Right renal pelvis (tissue), 4 donors: ENCODE measurements around the gene CYGB. TPM values are rescaled to one million over a fixed set of nuclear protein-coding genes. Genes with fewer than 3 reads are reported as not detected.
"Not testable (repeated sequence)": the region's sequence is repeated elsewhere in the genome, so short reads cannot be mapped to it uniquely, and the experiment has no call there.

Experiments used
- DNase-seq, 4 donors: peaks; one replicate each; pipeline ENCODE4 v3.0.0-alpha.2; 2013; ENCODE audit warnings: low read depth in 4 of 4, low spot score in 3 of 4, missing footprints in 1 of 4
- polyA plus RNA-seq, 4 donors: library from polyadenylated mRNA; unstranded; fragments of 120-200 nt; gene quantifications; one replicate each; pipeline ENCODE4 v1.2.1, GENCODE V29; 2013; ENCODE audit not compliant: insufficient read length in 4 of 4

CYGB gene
- polyA plus RNA-seq, 4 donors: 15.1 to 17.4 (median 15.4) TPM

GRCh38 chr17:76525513-76525833, 12.0 kb downstream of the CYGB start:
- DNase-seq: not testable (repeated sequence)

GRCh38 chr17:76524598-76525512, 12.7 kb downstream of the CYGB start:
- DNase-seq: no peak

GRCh38 chr17:76523084-76524037, 14.1 kb downstream of the CYGB start:
- DNase-seq: no peak

DNA sequence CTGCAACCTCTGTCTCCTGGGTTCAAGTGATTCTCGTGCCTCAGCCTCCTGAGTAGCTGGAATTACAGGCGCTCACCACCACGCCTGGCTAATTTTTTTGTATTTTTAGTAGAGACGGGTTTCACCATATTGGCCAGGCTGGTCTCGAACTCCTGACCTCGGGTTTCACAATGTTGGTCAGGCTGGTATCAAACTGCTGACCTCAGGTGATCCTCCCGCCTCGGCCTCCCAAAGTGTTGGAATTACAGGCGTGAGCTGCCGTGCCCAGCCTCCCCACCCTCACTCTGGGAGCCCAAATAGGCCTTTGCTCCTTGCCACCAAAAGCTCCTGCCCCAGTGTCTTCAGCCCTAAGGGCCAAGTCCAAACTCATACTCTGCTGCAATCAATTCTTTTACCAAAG, 15.8 kb downstream of the CYGB start:
- DNase-seq: not testable (repeated sequence)

DNA sequence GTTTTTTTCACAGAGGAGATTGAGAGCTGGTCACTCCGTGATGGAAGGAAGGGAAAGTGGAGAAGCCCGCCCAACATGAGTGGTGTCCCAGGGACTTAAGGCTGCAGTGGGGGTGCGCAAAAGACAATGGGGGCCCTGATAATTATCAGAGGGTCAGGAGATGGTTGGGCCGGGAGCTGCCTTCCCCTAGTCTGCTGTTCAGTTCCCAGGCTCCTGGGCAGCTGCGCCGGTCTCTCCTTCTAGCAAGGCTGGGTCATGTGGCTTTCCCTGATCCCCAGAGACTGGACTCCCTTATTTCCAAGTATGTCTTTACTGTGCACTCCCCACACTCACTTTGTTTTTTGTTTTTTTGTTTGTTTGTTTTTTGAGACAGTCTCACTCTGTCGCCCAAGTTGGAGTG, 16.2 kb downstream of the CYGB start:
- no peak for DNase-seq

DNA sequence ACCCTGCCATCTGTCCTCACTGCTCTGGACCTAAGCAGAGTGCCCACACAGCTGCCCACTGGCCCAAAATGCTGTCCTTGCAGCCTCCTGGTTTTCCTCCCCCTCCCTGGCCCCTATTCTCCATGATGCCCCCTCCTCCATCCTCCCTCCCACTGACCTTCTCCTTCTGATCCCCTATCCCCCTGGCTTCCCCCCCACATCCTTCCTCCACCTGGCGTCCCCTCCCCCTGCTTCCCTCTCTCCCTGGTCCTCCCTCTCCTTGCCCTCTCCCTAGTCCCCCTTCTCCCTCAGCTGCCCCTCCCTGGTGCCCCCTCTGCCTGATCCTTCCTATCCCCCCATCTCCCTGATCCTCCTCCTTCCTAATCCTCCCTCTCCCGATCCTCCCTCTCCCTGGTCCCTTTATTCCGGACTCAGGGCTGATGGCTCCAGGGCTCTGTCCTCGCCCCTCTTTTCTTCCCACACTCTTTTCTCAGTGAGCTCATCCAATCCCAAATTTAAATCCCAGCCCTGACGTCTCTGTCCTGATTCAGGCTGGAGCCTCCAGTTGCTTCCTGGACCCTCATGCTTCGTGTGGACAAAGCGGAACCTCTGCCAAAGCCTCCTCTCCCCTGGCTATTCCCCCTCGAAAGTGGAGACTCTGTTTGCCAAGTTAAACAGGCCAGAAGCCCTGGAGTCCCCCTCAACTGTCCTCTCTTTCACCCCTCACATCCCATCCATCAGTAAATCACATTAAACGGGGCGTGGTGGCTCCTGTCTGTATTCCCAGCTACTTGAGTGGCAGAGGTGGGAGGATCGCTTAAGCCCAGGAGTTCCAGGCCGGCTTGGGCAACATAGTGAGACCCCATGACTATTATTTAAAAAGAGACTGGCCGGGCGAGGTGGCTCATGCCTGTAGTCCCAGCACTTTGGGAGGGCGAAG, 18.2 kb downstream of the CYGB start:
- DNase-seq: no peak

DNA sequence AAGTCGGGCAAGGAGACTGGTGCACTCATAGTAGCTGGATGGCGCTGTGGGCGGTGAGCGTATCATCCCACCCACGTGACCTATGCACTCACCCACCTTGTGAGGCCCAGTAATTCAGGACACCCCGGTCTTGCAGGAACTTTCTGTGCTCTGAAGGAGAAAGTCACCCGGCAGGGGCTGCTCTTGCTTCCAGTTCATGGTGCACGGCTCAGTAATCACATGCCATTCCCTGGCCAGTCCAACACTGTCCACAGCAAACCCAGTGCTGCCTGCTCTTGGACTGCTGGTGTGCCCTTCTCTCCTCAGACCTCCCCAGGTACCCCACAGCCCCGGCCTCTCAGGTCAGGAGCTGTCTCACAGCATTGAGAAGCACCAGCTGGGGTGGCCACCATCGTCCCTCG, 19.9 kb downstream of the CYGB start:
- no peak for DNase-seq

DNA sequence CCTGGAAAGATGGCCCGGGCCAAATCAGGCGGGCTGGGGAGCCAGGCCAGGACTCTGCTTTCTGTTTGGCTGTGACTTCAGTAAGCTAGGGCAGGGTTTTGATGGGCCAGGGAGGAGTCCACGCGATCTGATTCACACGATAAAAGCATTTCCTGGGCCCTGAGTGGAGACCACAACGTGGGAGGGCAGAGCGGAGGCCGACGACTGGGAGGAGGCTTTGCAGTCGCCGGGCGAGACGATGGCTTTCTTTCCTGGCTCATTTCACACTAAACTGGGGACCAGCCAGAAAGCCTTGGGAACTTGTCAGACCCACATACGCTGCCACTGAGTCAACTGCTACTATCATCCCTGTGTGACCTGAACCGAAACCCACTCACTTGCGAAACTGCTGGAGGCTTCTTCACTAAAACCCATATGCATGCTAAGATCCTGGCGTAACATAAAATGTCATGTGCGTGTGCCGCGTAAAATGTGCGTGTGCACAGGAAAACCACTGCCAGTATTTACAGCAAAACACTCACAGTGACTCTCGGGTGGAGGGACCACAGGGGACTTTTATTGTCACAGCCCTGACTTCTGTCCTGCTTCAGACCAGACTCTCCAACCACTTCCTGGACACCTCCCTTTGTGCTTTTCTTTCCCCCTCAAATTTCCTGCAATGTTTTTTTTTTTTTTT, 22.1 kb downstream of the CYGB start:
- DNase-seq: no peak

DNA sequence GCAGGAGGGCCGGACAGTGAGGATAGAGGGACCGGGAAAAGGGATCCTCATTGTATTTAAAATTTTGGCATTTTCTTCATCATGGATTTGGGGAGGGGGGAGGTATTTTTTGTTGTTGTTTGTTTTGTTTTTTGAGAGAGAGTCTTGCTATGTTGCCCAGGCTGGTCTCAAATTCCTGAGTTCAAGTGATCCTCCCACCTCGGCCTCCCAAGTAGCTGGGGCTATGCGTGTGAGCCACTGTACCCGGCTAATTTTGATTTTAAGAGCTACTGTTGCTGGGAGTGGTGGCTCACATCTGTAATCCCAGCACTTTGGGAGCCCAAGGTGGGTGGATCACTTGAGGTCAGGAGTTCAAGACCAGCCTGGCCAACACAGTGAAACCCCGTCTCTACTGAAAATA, 23.2 kb downstream of the CYGB start:
- not testable (repeated sequence) for DNase-seq

GRCh38 chr17:76513306-76513692, 24.2 kb downstream of the CYGB start:
- DNase-seq: no peak

GRCh38 chr17:76512366-76513305, 24.9 kb downstream of the CYGB start:
- DNase-seq: no peak

- no peak for DNase-seq
These were observed 25.7 kb downstream of the CYGB start for GRCh38 chr17:76511668-76512365.

DNA sequence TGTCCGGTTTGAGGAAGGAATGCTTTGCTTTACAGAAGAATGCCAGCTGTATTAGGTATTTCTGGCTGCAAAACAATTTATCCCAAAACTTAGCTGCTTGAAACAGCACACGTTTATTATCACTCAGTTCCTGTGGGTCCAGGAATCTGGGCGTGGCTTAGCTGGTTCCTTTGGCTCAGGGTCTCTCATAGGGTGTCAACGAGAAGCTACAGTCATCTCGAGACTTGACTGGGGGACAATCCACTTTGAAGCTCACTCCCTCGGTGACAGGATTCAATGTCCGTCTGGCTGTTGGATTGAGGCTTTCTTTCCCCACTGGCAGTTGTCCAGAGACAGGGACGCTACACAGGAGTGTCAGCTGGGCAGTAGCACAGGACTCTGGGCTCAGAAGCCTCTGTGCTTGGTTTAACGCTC, 26.7 kb downstream of the CYGB start:
- DNase-seq: no peak

DNA sequence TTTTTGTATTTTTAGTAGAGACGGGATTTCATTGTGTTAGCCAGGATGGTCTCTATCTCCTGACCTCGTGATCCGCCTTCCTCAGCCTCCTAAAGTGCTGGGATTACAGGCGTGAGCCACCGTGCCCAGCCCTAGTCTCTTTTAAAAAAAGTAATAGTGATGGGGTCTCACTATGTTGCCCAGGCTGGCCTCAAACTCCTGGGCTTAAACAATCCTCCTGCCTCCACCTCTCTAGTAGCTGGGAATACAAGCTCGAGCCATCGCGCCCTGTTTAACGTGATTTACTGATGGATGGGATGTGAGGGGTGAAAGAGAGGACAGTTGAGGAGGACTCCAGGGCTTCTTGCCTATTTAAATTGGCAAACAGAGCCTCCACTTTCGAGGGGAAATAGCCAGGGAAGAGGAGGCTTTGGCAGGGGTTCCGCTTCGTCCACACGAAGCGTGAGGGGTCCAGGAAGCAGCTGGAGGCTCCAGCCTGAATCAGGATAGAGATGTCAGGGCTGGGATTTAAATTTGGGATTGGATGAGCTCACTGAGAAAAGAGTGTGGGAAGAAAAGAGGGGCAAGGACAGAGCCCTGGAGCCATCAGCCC, 28.9 kb downstream of the CYGB start:
- DNase-seq: not testable (repeated sequence)

GRCh38 chr17:76506408-76507345, 30.8 kb downstream of the CYGB start:
- DNase-seq: no peak

DNA sequence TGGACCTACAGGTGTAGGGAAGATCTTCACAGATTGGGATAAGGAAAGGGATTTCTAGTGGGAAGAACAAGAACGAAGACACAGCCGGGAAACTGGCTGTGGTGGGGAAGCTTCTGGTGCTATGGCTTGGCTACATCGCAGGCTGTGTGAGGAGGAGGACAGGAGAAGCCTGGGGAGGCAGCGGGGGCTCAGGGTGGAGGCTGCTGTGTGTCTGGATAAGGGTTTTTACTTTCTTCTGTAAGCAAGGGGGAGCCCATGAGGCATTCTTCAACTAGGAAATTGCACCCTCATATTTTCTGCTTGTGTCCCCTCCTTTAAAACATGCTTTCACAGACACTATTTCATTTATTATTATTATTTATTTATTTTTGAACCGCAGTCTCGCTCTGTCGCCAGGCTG, 33.4 kb downstream of the CYGB start:
- no peak for DNase-seq
